HCEC 1CT (cell line): ENCODE data around the gene ZBTB49.
A peak's percentile ranks its signal among the peaks of the same experiment; 100 is the strongest.
"Not testable (repeated sequence)": the region's sequence is repeated elsewhere in the genome, so short reads cannot be mapped to it uniquely, and the experiment has no call there.

Source experiments
- DNase-seq: peaks from one replicate; pipeline ENCODE4 v3.0.0-alpha.2; 2017

Gene ZBTB49, protein sequence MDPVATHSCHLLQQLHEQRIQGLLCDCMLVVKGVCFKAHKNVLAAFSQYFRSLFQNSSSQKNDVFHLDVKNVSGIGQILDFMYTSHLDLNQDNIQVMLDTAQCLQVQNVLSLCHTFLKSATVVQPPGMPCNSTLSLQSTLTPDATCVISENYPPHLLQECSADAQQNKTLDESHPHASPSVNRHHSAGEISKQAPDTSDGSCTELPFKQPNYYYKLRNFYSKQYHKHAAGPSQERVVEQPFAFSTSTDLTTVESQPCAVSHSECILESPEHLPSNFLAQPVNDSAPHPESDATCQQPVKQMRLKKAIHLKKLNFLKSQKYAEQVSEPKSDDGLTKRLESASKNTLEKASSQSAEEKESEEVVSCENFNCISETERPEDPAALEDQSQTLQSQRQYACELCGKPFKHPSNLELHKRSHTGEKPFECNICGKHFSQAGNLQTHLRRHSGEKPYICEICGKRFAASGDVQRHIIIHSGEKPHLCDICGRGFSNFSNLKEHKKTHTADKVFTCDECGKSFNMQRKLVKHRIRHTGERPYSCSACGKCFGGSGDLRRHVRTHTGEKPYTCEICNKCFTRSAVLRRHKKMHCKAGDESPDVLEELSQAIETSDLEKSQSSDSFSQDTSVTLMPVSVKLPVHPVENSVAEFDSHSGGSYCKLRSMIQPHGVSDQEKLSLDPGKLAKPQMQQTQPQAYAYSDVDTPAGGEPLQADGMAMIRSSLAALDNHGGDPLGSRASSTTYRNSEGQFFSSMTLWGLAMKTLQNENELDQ

DNA sequence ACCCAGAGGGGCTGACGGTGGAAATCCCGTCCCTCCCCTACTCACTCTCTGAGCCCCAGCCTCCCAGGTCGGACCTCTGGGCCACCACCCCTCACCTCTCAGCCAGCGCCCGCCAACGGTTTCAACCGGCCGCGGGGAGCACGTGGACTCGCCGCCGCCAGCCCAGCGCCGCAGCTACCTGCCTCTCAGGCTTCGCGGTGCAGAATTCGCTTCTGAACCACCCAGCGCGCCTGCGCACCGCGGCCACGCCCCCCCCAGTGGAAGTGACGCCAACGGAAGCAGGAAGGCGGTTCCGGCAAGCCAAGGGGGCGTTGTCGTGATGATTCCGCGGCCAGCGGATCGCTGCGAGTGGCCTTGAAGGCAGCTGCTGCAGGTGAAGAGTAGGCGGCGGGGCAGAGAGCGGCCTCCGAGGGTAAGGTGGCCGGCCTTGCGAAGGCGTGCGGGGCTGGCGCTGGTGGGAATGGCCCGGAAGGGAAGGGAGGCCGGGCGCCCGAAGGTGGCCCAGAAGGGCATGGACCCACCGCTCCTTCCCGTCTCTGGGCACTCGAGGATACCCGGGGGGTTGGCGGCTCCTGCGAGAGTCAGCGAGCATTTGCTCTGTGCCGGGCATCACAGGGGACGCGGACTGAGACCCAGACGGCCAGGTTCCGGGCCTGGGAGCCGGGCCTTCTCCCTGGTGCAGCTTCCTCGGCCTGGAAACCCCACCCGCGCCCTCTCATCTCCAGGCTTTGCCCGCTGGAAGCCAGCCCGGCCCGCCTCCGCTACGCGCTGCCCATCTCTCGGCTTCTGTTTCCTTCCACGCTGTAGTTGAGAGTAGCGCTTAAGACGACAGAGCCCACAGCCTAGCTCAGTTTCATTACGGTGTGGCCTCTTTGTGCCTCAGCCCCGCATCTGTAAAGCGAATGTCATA, at the start of gene ZBTB49, which contains the start of gene LYAR:
Gene ZBTB49 (plus strand): TSS at position 311 of the 910 bp plus-strand sequence. CDS start 9,695 bp downstream, outside the sequence.
Gene LYAR (minus strand): TSS at position 214 of the 910 bp plus-strand sequence. CDS start 6,412 bp downstream, outside the sequence.
- peak; percentile 69 for DNase-seq

DNA sequence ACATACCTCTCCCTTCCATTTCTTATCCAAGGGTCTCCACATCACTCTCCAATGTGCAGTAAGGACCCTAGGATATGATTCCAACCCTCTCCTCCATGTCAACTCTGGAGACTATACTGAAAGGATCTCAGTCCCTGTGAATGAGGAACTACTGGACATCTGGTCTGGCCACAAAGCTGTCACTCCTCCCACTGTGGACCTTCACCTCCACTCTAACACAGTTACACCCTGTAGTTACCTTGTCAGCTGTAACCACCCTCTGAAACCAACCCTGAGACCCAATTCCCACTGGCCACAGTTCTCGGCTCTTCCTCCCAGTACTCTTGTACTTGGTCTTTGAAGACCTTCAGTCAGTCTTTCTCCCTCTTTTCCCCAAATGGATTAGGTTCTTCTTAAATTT, 44.9 kb upstream of the ZBTB49 start:
- DNase-seq: no peak

DNA sequence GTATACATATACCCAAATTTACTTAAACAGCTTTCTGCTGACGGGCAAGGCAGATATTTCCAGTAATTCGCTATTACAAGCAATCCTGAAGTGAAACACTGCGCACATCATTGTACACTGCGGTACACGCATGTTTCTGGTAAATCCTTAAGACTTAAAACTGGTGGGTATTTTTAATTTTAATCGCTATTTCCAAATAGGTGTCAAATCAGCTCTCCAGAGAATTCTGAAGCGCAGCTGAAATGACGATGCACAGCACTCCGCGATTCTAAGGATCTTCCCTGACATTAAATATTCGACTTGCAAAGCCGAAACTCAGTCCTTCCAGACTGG, 42.4 kb upstream of the ZBTB49 start:
- no peak for DNase-seq

DNA sequence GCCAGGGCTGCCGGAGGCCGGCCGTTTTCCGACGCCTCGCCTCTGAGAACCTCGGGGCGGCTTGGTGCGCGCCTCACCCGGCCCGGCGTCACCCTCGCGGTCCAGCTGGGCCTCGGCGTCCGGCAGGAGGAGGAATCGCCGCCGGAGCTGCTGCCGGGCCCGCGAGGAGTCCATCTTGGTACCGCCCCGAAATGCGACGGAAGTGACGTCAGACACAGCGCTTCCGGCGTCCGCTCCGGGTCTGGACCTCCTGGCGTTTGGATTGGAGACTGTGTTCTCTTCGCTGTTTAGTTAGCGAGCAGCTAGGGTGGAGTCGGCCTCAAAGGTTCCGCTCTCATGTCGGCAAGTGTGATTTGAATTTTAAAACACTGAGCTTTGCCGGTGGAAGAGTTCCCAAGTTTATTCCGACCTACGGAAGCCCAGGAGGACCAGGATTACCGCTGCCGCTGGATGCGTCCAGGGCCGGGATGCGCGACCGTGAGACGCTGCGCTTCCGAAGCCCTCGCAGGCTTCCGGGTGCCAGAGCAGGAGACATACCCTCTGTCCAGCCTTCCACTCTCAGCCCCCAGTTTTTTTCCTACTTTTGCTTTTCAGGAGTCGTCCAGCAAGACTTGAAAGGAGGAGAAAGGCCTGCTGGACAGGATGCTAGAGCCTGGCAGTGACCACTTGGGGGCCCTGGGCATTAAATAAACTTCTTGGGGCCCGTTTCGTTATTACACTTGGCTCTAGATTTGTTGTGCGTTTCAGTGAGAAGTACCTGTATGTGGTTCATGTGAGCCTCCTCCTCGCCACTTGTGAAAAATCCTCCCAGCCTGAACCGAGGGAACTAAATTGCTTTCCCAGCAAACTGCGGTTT, 41.8 kb upstream of the ZBTB49 start, which contains the start of gene TMEM128:
Gene TMEM128 (minus strand): TSS at position 195 of the 856 bp plus-strand sequence. CDS start 21 bp downstream, at position 174.
- peak; percentile 81 for DNase-seq

DNA sequence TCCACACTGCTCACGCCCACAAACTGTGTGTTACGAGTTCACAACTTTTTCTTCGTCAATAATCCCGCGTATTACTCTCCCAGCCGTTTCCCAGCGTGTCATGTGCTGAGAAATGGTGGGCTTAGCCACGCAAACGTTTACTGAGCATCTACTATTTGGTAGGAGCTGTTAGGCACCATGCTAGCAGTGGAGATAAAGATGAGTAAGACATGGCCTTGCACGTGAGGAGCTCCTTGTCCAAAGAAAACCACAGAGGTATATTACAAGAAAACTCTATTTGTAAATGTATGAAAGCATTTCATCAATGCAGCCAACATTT, 41.2 kb upstream of the ZBTB49 start:
- DNase-seq: no peak

DNA sequence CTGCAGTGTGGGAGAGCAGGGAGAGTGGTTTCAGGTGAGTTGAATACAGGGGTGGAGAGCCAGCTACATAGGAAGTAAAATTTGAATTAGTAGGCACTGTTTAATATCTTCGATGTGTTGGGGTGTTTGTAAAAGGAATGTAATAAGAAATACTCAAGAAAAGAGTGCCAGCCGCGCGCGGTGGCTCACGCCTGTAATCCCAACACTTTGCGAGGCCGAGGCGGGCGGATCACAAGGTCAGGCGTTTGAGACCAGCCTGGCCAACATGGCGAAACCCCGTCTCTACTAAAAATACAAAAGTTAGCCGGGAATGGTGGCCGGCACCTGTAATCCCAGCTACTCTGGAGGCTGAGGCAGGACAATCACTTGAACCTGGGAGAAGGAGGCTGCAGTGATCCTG, 40.7 kb upstream of the ZBTB49 start:
- DNase-seq: not testable (repeated sequence)

DNA sequence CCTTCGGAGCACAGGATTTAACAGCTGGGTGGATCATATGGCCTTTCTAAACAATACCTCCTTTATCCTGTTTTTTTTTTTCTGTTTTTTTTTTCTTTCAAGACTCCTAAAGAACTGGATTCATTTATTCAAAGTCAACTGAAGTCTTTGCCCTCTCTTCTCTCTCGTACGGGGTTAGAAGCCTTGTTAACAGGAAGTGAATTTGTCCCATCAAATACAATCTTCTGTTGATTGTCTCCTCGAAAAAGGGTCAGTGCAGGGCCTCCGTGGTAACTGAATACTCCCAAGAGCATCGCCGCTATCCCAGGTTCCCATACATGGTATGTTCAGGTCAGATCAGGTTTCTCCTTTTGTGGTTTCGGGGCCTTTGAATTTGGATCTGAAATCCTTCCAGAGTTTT, 40.2 kb upstream of the ZBTB49 start:
- DNase-seq: no peak

DNA sequence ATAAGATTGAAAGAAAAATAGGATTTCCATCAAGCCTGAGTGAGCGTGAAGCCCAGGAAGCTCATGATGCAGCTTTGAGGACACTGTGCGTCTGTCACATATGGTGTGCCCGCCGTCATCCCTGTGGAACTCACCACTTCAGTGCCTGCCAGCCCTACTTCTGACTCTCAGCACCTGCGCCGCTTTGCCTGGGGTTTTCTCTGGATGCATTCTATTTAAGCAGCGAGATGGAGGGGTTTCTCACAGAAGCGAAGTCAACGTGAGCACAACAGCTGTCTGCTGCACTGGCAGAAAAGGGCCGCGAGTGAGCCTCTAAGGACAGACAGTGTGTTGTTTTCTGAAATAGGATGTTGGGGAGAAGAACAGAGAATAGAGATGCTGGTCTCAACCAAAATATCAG, 35.9 kb upstream of the ZBTB49 start:
- DNase-seq: no peak

DNA sequence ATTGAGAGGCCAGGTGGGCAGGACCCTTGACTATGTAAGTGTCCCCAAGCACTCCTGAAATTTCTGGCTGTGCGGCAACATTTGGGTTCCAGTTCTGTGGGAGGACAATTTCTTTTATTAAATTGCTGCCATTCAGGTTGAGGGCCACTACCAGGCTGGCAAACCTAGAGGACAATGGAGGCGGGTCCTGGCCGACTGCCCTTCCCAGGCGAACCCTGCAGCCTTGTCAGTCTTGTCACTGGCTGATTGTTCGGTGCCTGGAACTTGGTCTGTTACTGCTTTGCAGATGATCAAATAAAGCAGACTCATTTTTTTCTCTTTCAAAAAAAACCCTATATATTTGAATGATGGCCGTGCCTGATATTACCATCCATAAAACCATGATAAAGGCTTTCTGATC, 35.4 kb upstream of the ZBTB49 start:
- DNase-seq: no peak

DNA sequence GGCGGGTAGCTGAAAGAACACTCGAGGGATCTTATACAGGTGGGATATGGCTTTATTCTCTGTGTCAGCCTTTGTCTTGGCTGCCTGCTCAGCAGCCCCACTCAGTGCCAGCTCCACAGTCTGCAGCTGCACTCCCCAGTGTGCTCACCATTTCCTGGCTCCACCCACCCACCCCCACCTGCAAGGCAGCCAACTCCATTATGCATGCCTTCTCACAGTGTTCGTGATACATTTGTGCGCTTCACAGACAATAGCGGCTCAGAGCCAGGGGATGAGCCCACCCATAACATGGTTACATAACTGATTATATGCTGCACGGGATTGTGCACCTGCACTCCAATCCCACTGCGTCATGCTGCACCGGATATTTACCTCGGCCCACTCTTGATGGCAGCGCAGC, 33.3 kb upstream of the ZBTB49 start:
- DNase-seq: no peak

DNA sequence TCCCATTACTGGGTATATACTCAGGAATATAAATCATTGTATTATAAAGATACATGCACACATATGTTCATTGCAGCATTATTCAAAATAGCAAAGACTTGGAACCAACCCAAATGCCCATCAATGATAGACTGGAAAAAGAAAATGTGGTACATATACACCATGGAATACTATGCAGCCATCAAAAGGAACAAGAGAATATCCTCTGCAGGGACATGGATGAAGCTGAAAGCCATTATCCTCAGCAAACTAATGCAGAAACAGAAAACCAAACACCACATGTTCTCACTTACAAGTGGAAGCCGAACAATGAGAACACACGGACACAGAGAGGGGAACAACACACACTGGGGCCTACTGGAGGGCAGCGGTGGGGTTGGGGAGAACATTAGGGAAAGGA, 32.3 kb upstream of the ZBTB49 start:
- DNase-seq: not testable (repeated sequence)

DNA sequence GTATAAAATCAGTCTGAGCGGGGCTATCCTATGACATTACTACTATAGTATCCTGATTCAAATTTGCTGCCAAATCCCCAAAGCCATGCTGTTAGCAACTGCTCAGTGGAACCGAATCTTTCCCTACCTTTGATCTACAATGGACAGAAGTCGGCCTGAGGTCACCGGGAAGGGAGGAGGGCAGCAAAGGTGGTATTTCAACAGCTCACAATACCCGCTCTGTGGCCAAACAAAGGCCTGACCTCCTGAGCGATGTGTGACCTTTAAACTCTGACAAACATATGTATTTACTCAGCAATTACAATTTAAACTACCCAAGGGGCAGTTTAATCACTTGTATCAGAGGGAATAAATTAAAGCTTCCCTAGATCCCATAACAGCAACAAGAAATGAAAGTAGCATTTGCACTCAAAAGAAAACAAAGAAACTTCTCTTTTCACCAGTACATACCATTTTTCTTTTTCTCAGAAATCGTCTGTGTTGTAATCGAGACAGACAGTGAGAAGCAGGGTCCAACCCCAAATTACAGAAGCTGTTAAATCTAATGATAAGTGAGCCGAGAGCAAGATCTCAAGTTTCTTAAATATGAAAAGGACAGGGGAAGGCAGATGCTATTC, 30.5 kb upstream of the ZBTB49 start:
- no peak for DNase-seq

DNA sequence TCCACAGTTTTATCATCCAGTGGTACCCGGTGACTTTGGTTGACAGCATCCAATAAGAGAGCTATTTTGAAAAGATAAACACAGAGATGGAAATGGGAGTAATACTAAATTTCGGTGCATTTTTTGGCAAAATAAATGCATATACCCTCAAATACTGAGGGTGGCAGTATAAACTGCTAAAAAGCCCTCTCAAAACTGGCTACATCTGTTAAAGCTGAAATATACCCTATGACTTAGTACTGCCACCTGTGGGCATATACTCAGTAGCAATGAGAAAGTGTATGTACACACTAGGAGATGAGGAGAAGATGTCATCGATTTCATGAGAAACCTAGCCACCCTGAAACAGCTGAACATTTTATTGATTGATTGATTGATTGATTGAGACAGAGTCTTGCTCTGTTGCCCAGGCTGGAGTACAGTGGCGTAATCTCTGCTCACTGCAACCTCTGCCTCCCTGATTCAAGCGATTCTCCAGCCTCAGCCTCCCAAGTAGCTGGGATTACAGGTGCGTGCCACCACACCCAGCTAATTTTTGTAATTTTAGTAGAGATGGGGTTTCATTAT, 29.8 kb upstream of the ZBTB49 start:
- peak; percentile 64 for DNase-seq

DNA sequence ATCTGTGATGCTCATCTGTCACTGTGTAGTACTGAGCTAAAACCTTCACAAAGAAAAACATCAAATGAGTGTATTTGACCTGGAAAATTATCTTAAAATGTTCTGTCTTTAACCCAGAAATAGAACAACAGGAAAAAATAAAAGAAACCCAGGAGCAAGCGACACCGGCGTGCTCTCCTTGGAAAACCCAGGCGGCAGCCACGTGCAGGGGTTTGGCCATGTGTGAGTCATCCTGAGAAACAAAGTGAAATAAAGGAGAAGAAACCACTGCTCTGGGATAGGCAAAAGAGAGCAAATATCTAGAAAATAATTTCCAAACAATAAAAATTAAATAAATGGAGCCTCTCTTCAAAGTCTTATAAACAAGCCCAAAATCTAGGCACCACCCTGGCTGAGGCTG, 22.1 kb upstream of the ZBTB49 start:
- no peak for DNase-seq

DNA sequence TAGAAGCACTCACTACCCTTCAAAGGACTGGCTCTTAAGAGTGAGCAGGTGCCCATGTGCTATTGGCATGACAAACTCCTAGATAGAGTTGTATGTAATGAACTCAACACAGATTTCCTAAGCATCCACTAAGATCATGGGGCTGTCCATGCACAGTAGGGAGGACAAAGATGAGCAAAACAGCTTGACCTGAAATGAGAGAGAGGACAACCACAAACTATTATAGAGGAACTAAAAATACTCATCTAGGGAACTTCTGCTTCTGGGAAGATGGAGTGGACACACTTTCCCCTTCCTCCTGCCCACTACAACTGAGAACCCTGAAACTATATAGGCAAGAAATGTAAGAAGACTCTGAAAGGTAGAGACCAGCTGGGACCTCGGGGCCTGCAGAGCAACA, 21.3 kb upstream of the ZBTB49 start:
- no peak for DNase-seq

DNA sequence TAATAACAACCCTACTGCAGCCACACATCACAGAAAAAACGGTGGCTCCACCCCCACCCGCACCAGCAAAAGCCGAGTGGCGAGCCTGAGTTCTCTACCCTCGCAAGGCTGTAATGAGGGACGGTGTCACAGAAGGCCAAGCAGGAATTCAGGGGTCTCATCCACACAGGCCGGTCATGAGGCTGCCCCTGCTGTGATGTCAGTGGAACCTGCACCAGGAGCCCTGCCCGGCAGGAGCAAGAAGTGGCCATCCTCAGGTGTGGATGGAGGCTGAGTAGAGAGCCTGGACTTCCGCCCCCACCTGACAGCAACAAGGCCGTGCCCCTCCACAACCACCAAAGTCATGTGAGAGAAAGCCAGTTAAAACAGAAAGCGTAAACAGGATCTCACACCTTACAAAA, 20.7 kb upstream of the ZBTB49 start:
- DNase-seq: no peak

DNA sequence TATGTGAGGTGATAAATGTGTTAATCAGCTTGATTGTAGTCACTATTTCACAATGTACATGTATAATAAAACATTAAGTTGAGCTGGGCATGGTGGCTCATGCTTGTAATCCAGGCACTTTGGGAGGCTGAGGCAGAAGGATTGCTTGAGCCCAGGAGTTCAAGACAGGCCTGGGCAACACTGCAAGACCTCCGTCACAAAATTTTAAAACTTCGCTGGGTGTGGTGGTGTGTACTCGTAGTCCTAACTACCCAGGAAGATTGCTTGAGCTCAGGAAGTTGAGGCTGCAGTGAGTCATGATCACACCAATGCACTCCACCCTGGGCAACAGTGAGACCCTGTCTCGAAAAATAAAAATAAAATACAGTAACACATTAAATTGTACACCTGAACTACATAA, 20.2 kb upstream of the ZBTB49 start:
- peak; percentile 37 for DNase-seq

DNA sequence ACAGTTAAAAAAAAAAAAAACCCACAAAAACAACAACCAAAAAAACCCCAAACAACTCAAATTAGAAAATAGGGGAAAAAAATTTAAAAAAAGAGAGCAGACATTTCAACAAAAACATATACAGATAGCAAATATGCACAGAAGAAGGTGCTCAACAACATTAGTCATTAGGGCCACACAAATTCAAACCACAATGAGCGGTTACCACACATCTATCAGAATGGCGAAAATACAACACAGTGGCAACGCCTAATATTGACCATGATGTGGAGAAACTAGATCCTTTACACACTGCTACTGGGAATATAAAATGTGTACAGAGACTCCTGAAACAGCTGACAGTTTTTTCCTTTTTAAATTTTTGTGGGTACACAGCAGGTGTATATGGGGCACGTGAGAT, 19.5 kb upstream of the ZBTB49 start:
- DNase-seq: peak; percentile 20

DNA sequence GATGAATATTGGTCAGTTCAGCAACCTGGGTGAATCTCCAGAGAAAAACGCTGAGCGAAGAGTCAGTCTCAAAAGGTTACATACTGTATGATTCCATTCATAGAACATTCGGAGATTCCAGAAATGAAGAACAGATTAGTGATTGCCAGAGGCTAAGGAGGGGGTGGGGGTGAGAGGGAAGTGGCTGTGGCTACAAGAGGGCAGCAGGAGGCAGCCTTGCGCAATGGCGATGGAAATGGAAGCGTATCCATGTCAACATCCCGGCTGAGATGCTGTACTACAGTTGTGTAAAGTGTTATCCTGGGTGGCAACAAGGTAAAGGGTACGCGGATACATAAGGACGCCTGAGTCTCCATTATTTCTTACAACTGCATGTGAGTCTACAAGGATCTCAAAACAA, 18.1 kb upstream of the ZBTB49 start:
- no peak for DNase-seq

DNA sequence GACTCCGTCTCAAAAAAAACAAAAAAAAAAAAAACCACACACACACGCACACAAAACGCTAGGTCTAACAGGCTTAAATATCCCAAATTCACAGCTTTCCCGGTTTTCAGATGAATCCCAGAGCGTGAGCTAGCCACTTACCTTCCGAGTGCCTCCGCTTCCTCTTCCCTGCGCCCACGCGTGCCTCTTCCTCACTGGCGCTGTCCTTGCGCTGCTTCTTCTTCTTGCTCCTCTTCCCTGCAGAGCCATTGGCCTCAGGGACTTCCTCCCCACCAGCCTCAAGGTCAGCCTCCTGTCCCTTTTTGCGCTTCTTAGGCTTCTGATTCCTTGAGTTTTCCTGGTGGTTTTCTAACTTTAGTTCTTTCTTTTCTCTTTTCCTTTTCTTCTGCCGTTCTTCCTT, 15.8 kb upstream of the ZBTB49 start:
- DNase-seq: no peak

DNA sequence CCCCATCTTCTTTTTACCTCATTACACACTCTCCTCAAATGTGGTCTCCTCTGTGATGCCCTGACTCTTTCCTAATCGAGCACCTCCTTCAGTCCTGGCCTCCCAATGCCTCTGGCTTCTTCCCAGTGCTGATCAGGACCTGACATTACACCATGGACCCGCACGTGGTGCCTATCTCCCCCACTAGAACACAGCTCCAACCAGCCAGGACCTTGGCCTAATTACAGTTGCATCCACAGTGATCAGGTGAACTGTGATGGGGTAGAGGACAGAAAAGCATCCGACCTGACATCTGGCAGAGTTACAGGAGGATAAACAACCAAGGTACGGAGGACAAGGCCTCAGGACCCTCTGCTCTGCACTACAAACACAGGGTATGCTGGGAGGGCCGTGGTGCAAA, 12.5 kb upstream of the ZBTB49 start:
- no peak for DNase-seq
